Measurements from ENCODE around the gene DPRX. TPM values are rescaled to one million over a fixed set of nuclear protein-coding genes. Genes with fewer than 3 reads are reported as not detected.
"Not testable (repeated sequence)": the region's sequence is repeated elsewhere in the genome, so short reads cannot be mapped to it uniquely, and the experiment has no call there.

The DPRX gene
- total RNA-seq, 1 donor from 2014 or later: not detected

DNA sequence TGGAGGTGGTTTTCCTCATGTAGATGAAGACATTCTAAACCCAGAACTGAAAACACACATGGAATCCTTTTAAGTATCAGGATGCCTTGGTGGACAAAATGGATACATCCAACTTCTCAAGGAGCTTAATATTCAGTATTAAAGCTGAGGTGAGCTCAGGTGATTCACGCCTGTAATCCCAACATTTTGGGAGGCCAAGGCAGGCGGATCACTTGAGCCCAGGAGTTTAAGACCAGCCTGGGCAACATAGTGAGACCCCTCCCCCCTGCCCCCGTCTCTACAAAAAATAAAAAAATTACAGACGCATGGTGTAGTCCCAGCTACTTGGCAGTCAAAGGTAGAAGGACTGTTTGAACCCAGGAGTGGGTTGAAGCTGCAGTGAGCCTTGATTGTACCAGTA lies 28.8 kb downstream of the DPRX start:
- Mint-ChIP-seq H3K4me1 (ENCODE audit: unreplicated experiment) (no peaks in the 10 kb centered on the region), H3K27me3 (ENCODE audit: unreplicated experiment) (no peaks in the 10 kb centered on the region), H3K27ac (ENCODE audit: unreplicated experiment) (no peak overlapping the region), H3K4me3 (ENCODE audit: unreplicated experiment) (no peak overlapping the region), H3K9me3 (ENCODE audit: unreplicated experiment) (peaks cover 39% of the 10 kb centered on the region), H3K36me3 (ENCODE audit: unreplicated experiment) (no peaks in the 10 kb centered on the region)
- DNase-seq (ENCODE audit: extremely low spot score, unreplicated experiment): no peak
- TF ChIP-seq, protein P1, sequence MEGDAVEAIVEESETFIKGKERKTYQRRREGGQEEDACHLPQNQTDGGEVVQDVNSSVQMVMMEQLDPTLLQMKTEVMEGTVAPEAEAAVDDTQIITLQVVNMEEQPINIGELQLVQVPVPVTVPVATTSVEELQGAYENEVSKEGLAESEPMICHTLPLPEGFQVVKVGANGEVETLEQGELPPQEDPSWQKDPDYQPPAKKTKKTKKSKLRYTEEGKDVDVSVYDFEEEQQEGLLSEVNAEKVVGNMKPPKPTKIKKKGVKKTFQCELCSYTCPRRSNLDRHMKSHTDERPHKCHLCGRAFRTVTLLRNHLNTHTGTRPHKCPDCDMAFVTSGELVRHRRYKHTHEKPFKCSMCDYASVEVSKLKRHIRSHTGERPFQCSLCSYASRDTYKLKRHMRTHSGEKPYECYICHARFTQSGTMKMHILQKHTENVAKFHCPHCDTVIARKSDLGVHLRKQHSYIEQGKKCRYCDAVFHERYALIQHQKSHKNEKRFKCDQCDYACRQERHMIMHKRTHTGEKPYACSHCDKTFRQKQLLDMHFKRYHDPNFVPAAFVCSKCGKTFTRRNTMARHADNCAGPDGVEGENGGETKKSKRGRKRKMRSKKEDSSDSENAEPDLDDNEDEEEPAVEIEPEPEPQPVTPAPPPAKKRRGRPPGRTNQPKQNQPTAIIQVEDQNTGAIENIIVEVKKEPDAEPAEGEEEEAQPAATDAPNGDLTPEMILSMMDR (IDR thresholded peaks at IDR 0.05): no peak

DNA sequence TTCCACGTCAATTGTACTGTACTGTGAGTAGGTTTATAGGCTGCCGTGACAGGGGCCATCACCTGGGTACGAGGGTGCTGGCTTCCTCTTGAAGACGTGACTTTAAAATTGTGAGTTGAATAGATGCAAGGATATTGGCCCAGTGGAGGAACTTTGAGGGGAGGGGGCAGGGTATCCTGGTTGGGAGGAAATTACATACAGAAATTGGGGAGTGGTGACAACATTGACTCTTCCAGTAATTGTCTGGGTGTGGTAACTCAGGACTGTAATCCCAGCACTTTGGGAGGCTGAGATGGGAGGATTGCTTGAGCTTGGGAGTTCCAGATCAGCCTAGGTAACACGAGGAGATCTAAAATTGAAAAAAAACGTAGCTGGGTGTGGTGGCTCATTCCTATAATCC lies 30.4 kb downstream of the DPRX start:
- Mint-ChIP-seq H3K27ac (ENCODE audit: unreplicated experiment) (no peak overlapping the region), H3K27me3 (ENCODE audit: unreplicated experiment) (no peaks in the 10 kb centered on the region), H3K4me3 (ENCODE audit: unreplicated experiment) (no peak overlapping the region), H3K36me3 (ENCODE audit: unreplicated experiment) (no peaks in the 10 kb centered on the region), H3K9me3 (ENCODE audit: unreplicated experiment) (peaks cover 36% of the 10 kb centered on the region), H3K4me1 (ENCODE audit: unreplicated experiment) (no peaks in the 10 kb centered on the region)
- DNase-seq (ENCODE audit: extremely low spot score, unreplicated experiment): no peak
- TF ChIP-seq, protein P1 (IDR thresholded peaks at IDR 0.05): no peak

DNA sequence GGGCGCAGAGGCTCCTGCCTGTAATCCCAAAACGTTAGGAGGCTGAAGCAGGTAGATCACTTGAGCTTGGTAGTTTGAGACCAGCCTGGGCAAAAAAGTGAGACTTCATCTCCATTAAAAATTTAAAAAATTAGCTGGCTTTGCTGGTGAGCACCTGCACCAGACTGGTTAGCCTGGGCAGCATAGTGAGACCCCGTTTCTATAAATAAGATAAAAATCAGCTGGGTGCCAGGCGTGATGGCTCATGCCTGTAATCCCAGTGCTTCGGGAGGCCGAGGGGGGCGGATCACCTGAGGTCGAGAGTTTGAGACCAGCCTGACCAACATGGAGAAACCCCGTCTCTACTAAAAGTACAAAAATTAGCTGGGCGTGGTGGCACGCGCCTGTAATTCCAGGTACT lies 32.4 kb downstream of the DPRX start:
- no peaks in the 10 kb centered on the region for H3K36me3 Mint-ChIP-seq (ENCODE audit: unreplicated experiment)
- no peaks in the 10 kb centered on the region for H3K4me1 Mint-ChIP-seq (ENCODE audit: unreplicated experiment)
- no peak overlapping the region for H3K4me3 Mint-ChIP-seq (ENCODE audit: unreplicated experiment)
- no peak overlapping the region for H3K27ac Mint-ChIP-seq (ENCODE audit: unreplicated experiment)
- TF ChIP-seq, protein P1 (IDR thresholded peaks at IDR 0.05): no peak
- no peak for DNase-seq (ENCODE audit: extremely low spot score, unreplicated experiment)
- no peaks in the 10 kb centered on the region for H3K27me3 Mint-ChIP-seq (ENCODE audit: unreplicated experiment)
- peaks cover 28% of the 10 kb centered on the region for H3K9me3 Mint-ChIP-seq (ENCODE audit: unreplicated experiment)

DNA sequence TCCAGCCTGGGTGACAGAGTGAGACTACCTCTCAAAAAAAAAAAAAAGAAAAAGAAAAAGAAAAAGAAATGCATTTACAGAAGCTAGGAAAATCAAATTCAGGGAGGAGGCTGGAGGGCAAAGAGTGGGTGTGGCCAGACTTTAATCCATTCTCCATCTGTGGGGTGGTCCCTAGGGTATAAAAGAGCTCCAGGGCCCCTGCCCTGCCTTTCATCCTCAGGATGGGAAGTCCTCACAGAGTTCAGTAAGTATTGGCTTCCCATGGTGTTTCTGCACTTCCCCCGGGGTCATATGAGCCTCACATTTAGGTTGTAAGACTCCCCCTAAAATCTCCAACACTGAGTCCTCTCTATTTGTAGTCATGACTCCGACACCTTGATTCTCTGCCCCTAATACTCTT lies 33.0 kb downstream of the DPRX start:
- Mint-ChIP-seq H3K4me3 (ENCODE audit: unreplicated experiment) (no peak overlapping the region), H3K27me3 (ENCODE audit: unreplicated experiment) (no peaks in the 10 kb centered on the region), H3K4me1 (ENCODE audit: unreplicated experiment) (no peaks in the 10 kb centered on the region), H3K27ac (ENCODE audit: unreplicated experiment) (no peak overlapping the region), H3K9me3 (ENCODE audit: unreplicated experiment) (peaks cover 26% of the 10 kb centered on the region), H3K36me3 (ENCODE audit: unreplicated experiment) (no peaks in the 10 kb centered on the region)
- TF ChIP-seq, protein P1 (IDR thresholded peaks at IDR 0.05): no peak
- no peak for DNase-seq (ENCODE audit: extremely low spot score, unreplicated experiment)

DNA sequence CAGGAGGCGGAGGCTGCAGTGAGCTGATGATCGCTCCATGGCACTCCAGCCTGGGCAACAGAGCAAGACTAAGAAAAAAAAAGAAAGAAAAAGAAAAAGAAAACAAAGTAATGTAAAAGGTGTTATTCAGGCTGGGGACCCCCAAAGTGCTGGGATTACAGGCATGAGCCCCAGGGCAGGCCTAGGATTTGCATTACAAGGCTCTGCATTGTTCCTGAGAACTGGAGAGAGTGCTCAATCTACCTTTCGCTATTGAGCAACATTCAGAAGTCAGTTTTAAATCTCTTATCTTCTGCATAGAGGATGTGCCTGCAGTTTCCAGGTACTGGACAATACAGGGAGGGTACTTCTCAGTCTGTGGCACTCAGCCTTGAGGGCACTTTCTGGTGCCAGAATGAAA lies 34.5 kb downstream of the DPRX start:
- not testable (repeated sequence) for H3K27ac Mint-ChIP-seq (ENCODE audit: unreplicated experiment)

DNA sequence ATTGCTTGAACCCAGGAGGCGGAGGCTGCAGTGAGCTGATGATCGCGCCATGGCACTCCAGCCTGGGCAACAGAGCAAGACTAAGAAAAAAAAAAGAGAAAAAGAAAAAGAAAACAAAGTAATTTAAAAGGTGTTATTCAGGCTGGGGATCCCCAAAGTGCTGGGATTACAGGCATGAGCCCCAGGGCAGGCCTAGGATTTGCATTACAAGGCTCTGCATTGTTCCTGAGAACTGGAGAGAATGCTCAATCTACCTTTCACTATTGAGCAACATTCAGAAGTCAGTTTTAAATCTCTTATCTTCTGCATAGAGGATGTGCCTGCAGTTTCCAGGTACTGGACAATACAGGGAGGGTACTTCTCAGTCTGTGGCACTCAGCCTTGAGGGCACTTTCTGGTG lies 37.0 kb downstream of the DPRX start:
- not testable (repeated sequence) for DNase-seq (ENCODE audit: extremely low spot score, unreplicated experiment); H3K4me3 Mint-ChIP-seq (ENCODE audit: unreplicated experiment); H3K36me3 Mint-ChIP-seq (ENCODE audit: unreplicated experiment); H3K4me1 Mint-ChIP-seq (ENCODE audit: unreplicated experiment); H3K27ac Mint-ChIP-seq (ENCODE audit: unreplicated experiment); H3K27me3 Mint-ChIP-seq (ENCODE audit: unreplicated experiment)
- peaks cover 17% of the 10 kb centered on the region for H3K9me3 Mint-ChIP-seq (ENCODE audit: unreplicated experiment)

More for the DNA sequence above, 34.5 kb downstream of the DPRX start:
- peaks cover 24% of the 10 kb centered on the region for H3K9me3 Mint-ChIP-seq (ENCODE audit: unreplicated experiment)
- H3K36me3 Mint-ChIP-seq (ENCODE audit: unreplicated experiment); H3K27me3 Mint-ChIP-seq (ENCODE audit: unreplicated experiment); H3K4me3 Mint-ChIP-seq (ENCODE audit: unreplicated experiment); H3K4me1 Mint-ChIP-seq (ENCODE audit: unreplicated experiment); DNase-seq (ENCODE audit: extremely low spot score, unreplicated experiment): not testable (repeated sequence)
